SK-N-MC (cell line): ENCODE data around the gene TMEM244.

Experiments used
- EZH2 ChIP-seq: fragments of 200-600 bp; sonication (generic); IDR thresholded peaks from one replicate; pipeline ENCODE4 v1.6.1; 2017; ENCODE audit warnings: antibody characterized with exemption
- POLR2AphosphoS5 ChIP-seq: IDR thresholded peaks from 2 replicates; pipeline ENCODE4 v1.6.1; 2012; ENCODE audit warnings: mild to moderate bottlenecking, low read depth, low read length, borderline replicate concordance

GRCh38 chr6:129890701-129891100 lies 29.6 kb upstream of the TMEM244 start:
- TF ChIP-seq POLR2AphosphoS5 (no peak), EZH2 (no peak)
